Osteocyte (in vitro differentiated cells): ENCODE measurements around the gene ASCL4. TPM values are rescaled to one million over a fixed set of nuclear protein-coding genes. Genes with fewer than 3 reads are reported as not detected.

Experiments used
- DNase-seq: peaks from one replicate; pipeline ENCODE4 v3.0.0; 2021; ENCODE audit warnings: mixed read lengths; ENCODE audit not compliant: unreplicated experiment; ENCODE audit errors: extremely low spot score
- H3K27ac Mint-ChIP-seq: one replicate; pipeline ENCODE4 v1.8.0; 2021; ENCODE audit warnings: mild to moderate bottlenecking, mixed read lengths; ENCODE audit not compliant: unreplicated experiment
- H3K27me3 Mint-ChIP-seq: one replicate; pipeline ENCODE4 v1.8.0; 2021; ENCODE audit warnings: mixed read lengths; ENCODE audit not compliant: unreplicated experiment
- H3K36me3 Mint-ChIP-seq: one replicate; pipeline ENCODE4 v1.8.0; 2021; ENCODE audit warnings: mixed read lengths; ENCODE audit not compliant: unreplicated experiment
- H3K4me1 Mint-ChIP-seq: one replicate; pipeline ENCODE4 v1.8.0; 2021; ENCODE audit warnings: mixed read lengths; ENCODE audit not compliant: unreplicated experiment
- H3K4me3 Mint-ChIP-seq: one replicate; pipeline ENCODE4 v1.8.0; 2021; ENCODE audit warnings: mild to moderate bottlenecking, moderate library complexity, mixed read lengths; ENCODE audit not compliant: unreplicated experiment
- H3K9me3 Mint-ChIP-seq: one replicate; pipeline ENCODE4 v1.8.0; 2021; ENCODE audit warnings: mixed read lengths; ENCODE audit not compliant: unreplicated experiment
- CTCF ChIP-seq: fragments of 200-600 bp; sonication (generic); IDR thresholded peaks from 2 replicates; pipeline ENCODE4 v1.5.0; 2021; ENCODE audit warnings: antibody characterized with exemption, mild to moderate bottlenecking, moderate library complexity
- total RNA-seq: library from RNA; stranded (reverse); gene quantifications from 2 replicates; pipeline ENCODE4 v1.2.1, GENCODE V29; 2021

ASCL4 gene
- total RNA-seq, 1 donor from 2014 or later, result not detected

- H3K4me1 Mint-ChIP-seq, result no peaks in the 10 kb centered on the region
- H3K9me3 Mint-ChIP-seq, result no peaks in the 10 kb centered on the region
- no peak for DNase-seq
- no peak overlapping the region for H3K4me3 Mint-ChIP-seq
- no peak for TF ChIP-seq CTCF
- no peaks in the 10 kb centered on the region for H3K36me3 Mint-ChIP-seq
- H3K27me3 Mint-ChIP-seq, result peaks cover 5% of the 10 kb centered on the region
- no peak overlapping the region for H3K27ac Mint-ChIP-seq
Observed at GRCh38 chr12:107794451-107794850, 19.9 kb downstream of the ASCL4 start.

- Mint-ChIP-seq H3K27ac (no peak overlapping the region), H3K36me3 (no peaks in the 10 kb centered on the region), H3K4me3 (no peak overlapping the region), H3K4me1 (no peaks in the 10 kb centered on the region), H3K9me3 (no peaks in the 10 kb centered on the region), H3K27me3 (peaks cover 9% of the 10 kb centered on the region)
- no peak for TF ChIP-seq CTCF
- DNase-seq, result no peak
Observed at GRCh38 chr12:107798580-107798979, 24.1 kb downstream of the ASCL4 start.

- no peak overlapping the region for H3K4me3 Mint-ChIP-seq
- TF ChIP-seq CTCF, result no peak
- no peak overlapping the region for H3K27ac Mint-ChIP-seq
- no peaks in the 10 kb centered on the region for H3K4me1 Mint-ChIP-seq
- H3K9me3 Mint-ChIP-seq, result no peaks in the 10 kb centered on the region
- no peak for DNase-seq
- H3K36me3 Mint-ChIP-seq, result no peaks in the 10 kb centered on the region
- peaks cover 9% of the 10 kb centered on the region for H3K27me3 Mint-ChIP-seq
Observed at GRCh38 chr12:107801150-107801549, 26.6 kb downstream of the ASCL4 start.

- no peak for TF ChIP-seq CTCF
- no peaks in the 10 kb centered on the region for H3K4me1 Mint-ChIP-seq
- no peak for DNase-seq
- no peaks in the 10 kb centered on the region for H3K9me3 Mint-ChIP-seq
- H3K36me3 Mint-ChIP-seq, result no peaks in the 10 kb centered on the region
- no peak overlapping the region for H3K27ac Mint-ChIP-seq
- peaks cover 3% of the 10 kb centered on the region for H3K27me3 Mint-ChIP-seq
- H3K4me3 Mint-ChIP-seq, result no peak overlapping the region
Observed at GRCh38 chr12:107803092-107803491, 28.6 kb downstream of the ASCL4 start.

GRCh38 chr12:107805488-107806180, 31.1 kb downstream of the ASCL4 start:
- Mint-ChIP-seq H3K27ac (no peak overlapping the region), H3K4me1 (no peaks in the 10 kb centered on the region), H3K9me3 (no peaks in the 10 kb centered on the region), H3K27me3 (peaks cover 3% of the 10 kb centered on the region), H3K36me3 (no peaks in the 10 kb centered on the region), H3K4me3 (no peak overlapping the region)
- TF ChIP-seq CTCF, result no peak
- DNase-seq, result peak; percentile 79
